ENCODE measurements around the gene N4BP2L1.

N4BP2L1 gene

DNA sequence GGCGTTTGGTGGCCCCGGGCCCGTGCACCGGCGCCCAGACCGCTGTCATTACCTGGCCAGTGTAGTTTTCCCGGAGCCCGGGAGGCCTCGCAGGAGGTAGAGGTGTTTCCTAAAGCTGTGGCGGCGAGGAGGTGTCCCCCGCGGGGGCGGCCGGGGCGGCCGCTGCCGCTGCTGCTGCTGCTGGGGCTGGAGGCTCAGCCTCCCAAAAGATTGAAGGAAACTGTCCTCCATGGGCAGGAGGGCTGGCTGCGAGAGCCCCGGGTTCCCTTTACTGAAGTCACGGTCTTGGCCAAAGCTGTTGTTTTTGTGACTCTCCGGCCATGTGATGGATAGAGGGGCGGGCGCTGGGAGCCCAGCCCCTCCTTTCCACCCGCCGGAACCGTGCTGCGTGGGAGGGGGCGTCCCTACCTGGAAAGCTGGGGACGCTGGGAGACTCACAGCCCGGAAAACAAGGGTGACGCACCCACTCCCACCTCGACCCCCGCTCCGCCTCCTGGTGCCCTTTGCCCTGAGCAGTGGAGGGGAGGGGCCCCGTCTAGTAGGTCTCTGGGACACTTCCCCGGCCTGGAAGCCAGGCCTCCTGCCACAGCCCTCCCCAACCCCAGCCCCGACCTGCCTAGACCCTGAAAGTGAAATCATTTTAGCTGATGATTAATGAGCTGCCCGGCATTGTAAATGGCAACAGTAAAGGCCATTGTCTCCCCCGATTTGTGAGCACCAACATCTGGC, at the start of gene N4BP2L1:
Gene N4BP2L1 (minus strand): TSS at position 279 of the 729 bp plus-strand sequence. CDS start 48 bp downstream, at position 231.
- TF ChIP-seq, protein P1, sequence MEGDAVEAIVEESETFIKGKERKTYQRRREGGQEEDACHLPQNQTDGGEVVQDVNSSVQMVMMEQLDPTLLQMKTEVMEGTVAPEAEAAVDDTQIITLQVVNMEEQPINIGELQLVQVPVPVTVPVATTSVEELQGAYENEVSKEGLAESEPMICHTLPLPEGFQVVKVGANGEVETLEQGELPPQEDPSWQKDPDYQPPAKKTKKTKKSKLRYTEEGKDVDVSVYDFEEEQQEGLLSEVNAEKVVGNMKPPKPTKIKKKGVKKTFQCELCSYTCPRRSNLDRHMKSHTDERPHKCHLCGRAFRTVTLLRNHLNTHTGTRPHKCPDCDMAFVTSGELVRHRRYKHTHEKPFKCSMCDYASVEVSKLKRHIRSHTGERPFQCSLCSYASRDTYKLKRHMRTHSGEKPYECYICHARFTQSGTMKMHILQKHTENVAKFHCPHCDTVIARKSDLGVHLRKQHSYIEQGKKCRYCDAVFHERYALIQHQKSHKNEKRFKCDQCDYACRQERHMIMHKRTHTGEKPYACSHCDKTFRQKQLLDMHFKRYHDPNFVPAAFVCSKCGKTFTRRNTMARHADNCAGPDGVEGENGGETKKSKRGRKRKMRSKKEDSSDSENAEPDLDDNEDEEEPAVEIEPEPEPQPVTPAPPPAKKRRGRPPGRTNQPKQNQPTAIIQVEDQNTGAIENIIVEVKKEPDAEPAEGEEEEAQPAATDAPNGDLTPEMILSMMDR (IDR thresholded peaks at IDR 0.05; ENCODE audit: borderline replicate concordance, control extremely low read depth, extremely low read depth, insufficient read depth, missing control alignments): no peak
- in situ Hi-C loops (cut with MboI; ENCODE audit: low sequenced_read_pairs, unreplicated experiment): no loop called here
- peak; percentile 90 for DNase-seq (ENCODE audit: low spot score)

DNA sequence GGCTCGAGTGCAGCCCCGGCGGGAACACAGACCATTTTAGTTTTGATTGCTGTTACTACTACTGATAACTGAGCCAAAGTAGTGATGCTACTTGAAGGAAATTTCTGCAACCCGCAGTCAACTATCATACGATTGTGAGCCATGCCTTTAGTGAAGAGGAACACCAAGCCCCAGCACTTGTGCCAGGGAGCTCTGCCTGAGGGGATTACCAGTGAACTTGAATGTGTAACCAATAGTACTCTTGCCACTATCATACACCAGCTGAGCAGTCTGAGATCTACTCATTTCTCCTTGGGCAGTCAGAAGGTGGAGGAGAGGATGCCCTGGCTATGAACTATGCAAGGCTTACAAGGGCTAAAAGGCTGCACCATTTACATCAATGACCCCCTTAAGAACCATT, 49.0 kb upstream of the N4BP2L1 start:
- no peak for DNase-seq (ENCODE audit: low spot score)
- in situ Hi-C loops (cut with MboI; ENCODE audit: low sequenced_read_pairs, unreplicated experiment): no loop called here
- TF ChIP-seq, protein P1 (IDR thresholded peaks at IDR 0.05; ENCODE audit: borderline replicate concordance, control extremely low read depth, extremely low read depth, insufficient read depth, missing control alignments): no peak

DNA sequence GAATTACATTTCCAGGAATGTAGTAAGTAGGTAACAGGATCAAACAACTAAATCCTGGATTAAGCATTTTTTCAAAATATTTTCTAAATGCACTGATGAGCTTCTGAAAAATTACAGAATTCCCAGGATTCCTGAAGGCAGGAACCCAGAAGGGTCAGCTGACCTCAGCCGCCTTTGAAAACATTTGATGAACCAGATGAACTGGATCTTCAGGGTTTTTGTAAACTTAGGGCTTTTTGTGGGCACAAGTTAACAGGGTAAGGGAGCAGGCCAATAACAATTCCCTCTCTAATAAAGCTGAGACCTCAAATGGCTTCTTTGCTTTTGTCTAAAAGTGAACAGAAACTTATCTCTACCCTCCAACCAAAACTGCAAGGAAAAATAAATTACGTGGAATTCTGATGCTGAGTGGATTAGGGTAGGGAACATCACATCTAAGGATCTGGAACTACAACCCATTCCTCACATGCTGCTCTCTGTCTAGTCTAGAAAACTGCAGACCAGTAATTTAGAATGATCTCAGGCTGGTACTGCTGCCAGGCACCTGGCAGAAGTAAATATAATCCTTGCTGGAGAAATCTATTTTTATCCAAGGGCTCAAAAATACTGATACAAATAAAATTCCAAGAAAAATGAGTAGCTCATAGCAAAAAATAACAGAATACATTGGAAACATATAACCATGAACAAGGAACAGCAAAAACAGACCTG, 48.2 kb upstream of the N4BP2L1 start:
- no peak for DNase-seq (ENCODE audit: low spot score)
- in situ Hi-C loops (cut with MboI; ENCODE audit: low sequenced_read_pairs, unreplicated experiment): no loop called here
- TF ChIP-seq, protein P1 (IDR thresholded peaks at IDR 0.05; ENCODE audit: borderline replicate concordance, control extremely low read depth, extremely low read depth, insufficient read depth, missing control alignments): no peak

DNA sequence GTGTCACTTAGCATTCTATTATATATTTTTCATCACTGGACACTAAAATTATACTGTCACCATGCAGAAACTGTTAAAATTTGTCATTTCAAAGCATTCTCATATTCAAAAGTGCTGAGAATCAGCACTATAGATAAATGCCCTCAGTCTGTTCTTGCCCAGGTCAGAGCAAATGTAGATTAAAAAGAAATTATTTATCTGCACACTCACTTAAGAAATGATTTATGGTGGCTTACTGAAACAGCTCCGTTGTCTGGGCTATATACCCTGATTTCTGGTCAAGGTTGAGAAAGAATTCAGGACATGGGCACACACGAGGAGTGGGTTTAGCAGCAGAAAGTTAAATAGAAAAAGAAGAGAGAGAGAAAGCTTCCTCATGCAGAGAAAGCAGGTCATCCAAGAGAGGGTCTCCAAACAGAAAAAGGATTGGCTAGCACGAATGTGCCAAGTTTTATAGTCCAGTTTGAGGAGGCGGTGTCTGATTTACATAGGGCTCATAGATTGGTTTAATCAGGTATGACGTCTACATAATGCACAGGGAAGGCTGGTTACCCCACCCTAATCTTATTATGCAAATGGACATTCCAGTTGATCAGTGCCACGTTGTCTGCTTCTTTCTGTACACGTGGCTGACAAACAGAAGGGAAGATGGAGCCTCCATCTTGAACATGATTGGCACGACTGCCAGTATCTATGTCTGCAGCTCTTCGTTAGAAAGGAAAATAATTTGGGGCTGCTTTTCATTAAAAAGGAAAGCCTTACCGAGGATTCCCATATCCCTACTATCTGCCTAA, 47.3 kb upstream of the N4BP2L1 start:
- TF ChIP-seq, protein P1 (IDR thresholded peaks at IDR 0.05; ENCODE audit: borderline replicate concordance, control extremely low read depth, extremely low read depth, insufficient read depth, missing control alignments): no peak
- DNase-seq (ENCODE audit: low spot score): no peak
- in situ Hi-C loops (cut with MboI; ENCODE audit: low sequenced_read_pairs, unreplicated experiment): no loop called here

DNA sequence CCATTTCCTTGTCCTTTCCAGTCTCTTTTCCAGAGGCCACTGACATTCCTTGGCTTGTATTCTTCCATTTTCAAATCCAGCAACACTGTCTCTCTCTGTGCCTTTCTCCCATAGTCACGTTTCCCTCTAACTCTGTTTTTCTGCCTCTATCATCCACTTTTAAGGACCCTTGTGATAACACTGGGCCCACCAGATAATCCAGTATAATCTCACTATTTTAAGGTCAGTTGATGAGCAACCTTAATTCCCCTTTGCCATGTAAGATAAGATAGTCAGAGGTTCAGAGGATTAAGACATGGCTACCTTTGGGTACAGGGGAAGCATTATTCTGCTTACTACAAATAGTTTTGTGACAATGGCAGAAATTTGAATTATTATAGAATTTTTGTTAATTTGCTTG, 45.7 kb upstream of the N4BP2L1 start:
- in situ Hi-C loops (cut with MboI; ENCODE audit: low sequenced_read_pairs, unreplicated experiment): no loop called here
- TF ChIP-seq, protein P1 (IDR thresholded peaks at IDR 0.05; ENCODE audit: borderline replicate concordance, control extremely low read depth, extremely low read depth, insufficient read depth, missing control alignments): no peak
- no peak for DNase-seq (ENCODE audit: low spot score)

DNA sequence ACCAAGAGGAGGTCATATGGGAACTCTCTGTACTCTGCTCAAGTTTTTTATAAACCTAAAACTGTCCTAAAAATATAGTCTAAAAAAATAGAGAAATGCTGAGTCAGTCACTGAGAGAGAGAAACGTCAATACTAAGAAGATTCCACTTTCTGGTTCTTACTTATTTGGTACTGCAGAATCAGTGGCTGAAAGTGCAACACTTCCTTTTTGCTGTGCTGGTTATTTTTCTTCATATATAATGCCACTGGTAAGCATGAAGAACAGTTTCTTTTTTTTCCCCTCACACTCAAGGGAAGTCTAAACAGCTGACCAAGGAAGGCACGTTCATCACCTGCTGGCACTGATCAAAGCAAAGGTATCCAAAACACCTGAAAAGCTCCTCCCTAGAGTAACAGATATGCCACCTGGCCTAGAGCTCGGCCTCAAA, 44.3 kb upstream of the N4BP2L1 start:
- DNase-seq (ENCODE audit: low spot score): peak; percentile 62
- TF ChIP-seq, protein P1 (IDR thresholded peaks at IDR 0.05; ENCODE audit: borderline replicate concordance, control extremely low read depth, extremely low read depth, insufficient read depth, missing control alignments): no peak
- in situ Hi-C loops (cut with MboI; ENCODE audit: low sequenced_read_pairs, unreplicated experiment): no loop called here

Data from GM13976 (cell line).